T1000 (cell line): ENCODE results near the gene NUDCD3.

Experiments used
- DNase-seq: peaks from one replicate; lab custom pipeline; 2025; ENCODE audit warnings: mixed read lengths; lab: John Stamatoyannopoulos, UW

NUDCD3 gene

GRCh38 chr7:44398953-44399574 is 91.4 kb downstream of the NUDCD3 start:
- DNase-seq = no peak

GRCh38 chr7:44398511-44398911 is 91.9 kb downstream of the NUDCD3 start:
- DNase-seq = no peak

- no peak for DNase-seq
Observed at GRCh38 chr7:44396931-44397545, 93.4 kb downstream of the NUDCD3 start.

- no peak for DNase-seq
Observed at GRCh38 chr7:44396496-44396895, 94.0 kb downstream of the NUDCD3 start.

- DNase-seq = no peak
Observed at GRCh38 chr7:44395067-44395466, 95.4 kb downstream of the NUDCD3 start.

- DNase-seq = no peak
Observed at GRCh38 chr7:44394636-44395035, 95.8 kb downstream of the NUDCD3 start.

- no peak for DNase-seq
Observed at GRCh38 chr7:44394112-44394447, 96.4 kb downstream of the NUDCD3 start.

- DNase-seq = no peak
Observed at GRCh38 chr7:44393238-44394111, 97.0 kb downstream of the NUDCD3 start.

GRCh38 chr7:44392618-44393010 is 97.8 kb downstream of the NUDCD3 start:
- DNase-seq = no peak

- DNase-seq = no peak
Observed at GRCh38 chr7:44391746-44392617, 98.5 kb downstream of the NUDCD3 start.

- no peak for DNase-seq
Observed at GRCh38 chr7:44391171-44391570, 99.3 kb downstream of the NUDCD3 start.

- no peak for DNase-seq
Observed at GRCh38 chr7:44390701-44391100, 99.8 kb downstream of the NUDCD3 start.

- no peak for DNase-seq
Observed at GRCh38 chr7:44388089-44388970, 102.1 kb downstream of the NUDCD3 start.

- DNase-seq = no peak
Observed at GRCh38 chr7:44387389-44387788, 103.1 kb downstream of the NUDCD3 start.

- DNase-seq = no peak
Observed at GRCh38 chr7:44386139-44386913, 104.1 kb downstream of the NUDCD3 start.

- DNase-seq = no peak
Observed at GRCh38 chr7:44385434-44386138, 104.9 kb downstream of the NUDCD3 start.

- no peak for DNase-seq
Observed at GRCh38 chr7:44384586-44385433, 105.6 kb downstream of the NUDCD3 start.

GRCh38 chr7:44383566-44383965 is 106.9 kb downstream of the NUDCD3 start:
- no peak for DNase-seq
